H1 (cell line): Measurements from ENCODE around the gene ZNF791. TPM values are rescaled to one million over a fixed set of nuclear protein-coding genes. Genes with fewer than 3 reads are reported as not detected.

Experiments used
- CTCF ChIA-PET: fragments of 300-600 bp; sonication (Branson Sonifier 250); formaldehyde crosslinking; loops from one replicate; lab custom pipeline; 2021; ENCODE audit not compliant: partially characterized antibody; lab: Charles Lee
- POLR2A ChIA-PET: fragments of 300-600 bp; sonication (Branson Sonifier 250); formaldehyde crosslinking; loops from one replicate; lab custom pipeline; 2021; ENCODE audit warnings: inconsistent platforms; ENCODE audit not compliant: partially characterized antibody; lab: Charles Lee
- DNase-seq, 2 experiments: peaks; one replicate each; pipeline versions ENCODE4 v3.0.0 to v3.0.0-alpha.2; 2010 to 2022; ENCODE audit warnings: low spot score in 2 of 2, low read depth in 1 of 2, mixed read lengths in 1 of 2
- FAIRE-seq: peaks from 2 replicates; lab custom pipeline; 2011; peaks lifted over from hg19 to GRCh38; lab: Jason Lieb, UNC
- H2AFZ ChIP-seq: 2 replicates; pipeline ENCODE4 v1.8.1; 2012; ENCODE audit warnings: low read length, inconsistent platforms
- H2AK5ac ChIP-seq: 2 replicates; pipeline ENCODE4 v1.6.1; 2013; ENCODE audit warnings: low read depth, low read length
- H2BK120ac ChIP-seq: replicated peaks from 2 replicates; pipeline ENCODE3; 2013; ENCODE audit warnings: low read depth, low read length, inconsistent platforms
- H2BK12ac ChIP-seq: 2 replicates; pipeline ENCODE4 v1.6.1; 2013; ENCODE audit warnings: low read depth, low read length
- H2BK15ac ChIP-seq: 2 replicates; pipeline ENCODE4 v1.6.1; 2013; ENCODE audit warnings: low read length
- H2BK20ac ChIP-seq: 2 replicates; pipeline ENCODE4 v1.6.1; 2013; ENCODE audit warnings: low read length
- H2BK5ac ChIP-seq: 2 replicates; pipeline ENCODE4 v1.6.1; 2013; ENCODE audit warnings: low read depth, low read length
- H3K14ac ChIP-seq: 2 replicates; pipeline ENCODE4 v1.6.1; 2013; ENCODE audit warnings: inconsistent platforms; ENCODE audit not compliant: insufficient read length
- H3K18ac ChIP-seq: 2 replicates; pipeline ENCODE4 v1.6.1; 2013; ENCODE audit warnings: low read length; ENCODE audit errors: extremely low read depth
- H3K23ac ChIP-seq: 2 replicates; pipeline ENCODE4 v1.6.1; 2013; ENCODE audit warnings: inconsistent platforms; ENCODE audit not compliant: insufficient read length
- H3K23me2 ChIP-seq: 2 replicates; pipeline ENCODE4 v1.6.1; 2013; ENCODE audit warnings: low read depth, low read length
- H3K27ac ChIP-seq: 2 replicates; pipeline ENCODE4 v1.6.1; 2011; ENCODE audit warnings: low read depth, low read length, inconsistent platforms
- H3K27me3 ChIP-seq, 4 experiments: replicated peaks in 1 of 4; 1 replicate in 1 of 4; 2 replicates in 3 of 4; pipeline versions ENCODE4 v1.6.1 to v1.8.1; 2011 to 2013; ENCODE audit warnings: low read length in 3 of 4, mild to moderate bottlenecking in 3 of 4, inconsistent platforms in 2 of 4, mixed read lengths in 2 of 4, moderate library complexity in 1 of 4; ENCODE audit not compliant: control insufficient read depth in 3 of 4, insufficient read depth in 3 of 4; ENCODE audit errors: extremely low read depth in 1 of 4
- H3K36me3 ChIP-seq, 4 experiments: 2 replicates each; pipeline versions ENCODE4 v1.6.1 to v1.8.1; 2011 to 2013; ENCODE audit warnings: mild to moderate bottlenecking in 4 of 4, low read length in 3 of 4, moderate library complexity in 2 of 4, control low read depth in 1 of 4, inconsistent platforms in 1 of 4; ENCODE audit not compliant: insufficient read depth in 4 of 4, control insufficient read depth in 2 of 4
- H3K4ac ChIP-seq: replicated peaks from 2 replicates; pipeline ENCODE3; 2013; ENCODE audit warnings: low read length, low read depth, mixed read lengths, inconsistent platforms; ENCODE audit not compliant: insufficient read length
- H3K4me1 ChIP-seq, 4 experiments: replicated peaks in 1 of 4; 1 replicate in 1 of 4; 2 replicates in 3 of 4; pipeline versions ENCODE4 v1.6.1 to v1.8.1; 2011 to 2013; ENCODE audit warnings: low read length in 3 of 4, inconsistent platforms in 2 of 4, mixed read lengths in 1 of 4; ENCODE audit not compliant: insufficient read depth in 4 of 4, control insufficient read depth in 3 of 4
- H3K4me2 ChIP-seq, 2 experiments: 2 replicates each; pipeline versions ENCODE4 v1.6.1 to v1.8.1; 2011 to 2013; ENCODE audit warnings: low read depth in 2 of 2, low read length in 2 of 2, control low read depth in 1 of 2, inconsistent platforms in 1 of 2, mild to moderate bottlenecking in 1 of 2; ENCODE audit not compliant: insufficient read depth in 1 of 2
- H3K4me3 ChIP-seq, 4 experiments: fragments of 200-600, 300-600 bp in 1 of 4; sonication (generic), shearing (Covaris generic), sonication (Bioruptor Twin) in 1 of 4; 2 replicates each; pipeline versions ENCODE4 v1.5.1 to v1.8.1; 2011 to 2016; ENCODE audit warnings: low read length in 4 of 4, low read depth in 3 of 4, control low read depth in 2 of 4, inconsistent platforms in 2 of 4, mild to moderate bottlenecking in 2 of 4, mixed read lengths in 1 of 4, moderate library complexity in 1 of 4; ENCODE audit not compliant: insufficient read depth in 2 of 4; ENCODE audit errors: extremely low read depth in 1 of 4
- H3K56ac ChIP-seq: replicated peaks from 2 replicates; pipeline ENCODE3; 2013; ENCODE audit warnings: low read depth, mild to moderate bottlenecking, mixed read lengths, low read length, inconsistent platforms; ENCODE audit not compliant: insufficient read length
- H3K79me1 ChIP-seq: 2 replicates; pipeline ENCODE4 v1.6.1; 2013; ENCODE audit warnings: low read depth, low read length, control low read depth
- H3K79me2 ChIP-seq, 2 experiments: 2 replicates each; pipeline versions ENCODE4 v1.6.1 to v1.8.1; 2012 to 2013; ENCODE audit warnings: low read length in 2 of 2, mild to moderate bottlenecking in 2 of 2, inconsistent platforms in 1 of 2; ENCODE audit not compliant: insufficient read depth in 2 of 2, control insufficient read depth in 1 of 2
- H3K9ac ChIP-seq, 4 experiments: replicated peaks in 1 of 4; 1 replicate in 1 of 4; 2 replicates in 3 of 4; pipeline versions ENCODE4 v1.6.1 to v1.8.1; 2011 to 2013; ENCODE audit warnings: low read depth in 3 of 4, low read length in 3 of 4, control low read depth in 2 of 4, mild to moderate bottlenecking in 2 of 4, moderate library complexity in 2 of 4, inconsistent platforms in 1 of 4; ENCODE audit errors: extremely low read depth in 1 of 4
- H3K9me3 ChIP-seq, 2 experiments: 2 replicates each; pipeline versions ENCODE4 v1.6.1 to v1.8.1; 2012 to 2013; ENCODE audit warnings: mild to moderate bottlenecking in 2 of 2, moderate library complexity in 2 of 2, control low read depth in 1 of 2, inconsistent platforms in 1 of 2, low read depth in 1 of 2, low read length in 1 of 2, mixed read lengths in 1 of 2; ENCODE audit not compliant: insufficient read depth in 2 of 2
- H4K20me1 ChIP-seq, 2 experiments: replicated peaks in 1 of 2; 2 replicates each; pipeline versions ENCODE3 to v1.8.1; 2011 to 2013; ENCODE audit warnings: inconsistent platforms in 2 of 2, low read length in 2 of 2, mild to moderate bottlenecking in 1 of 2; ENCODE audit not compliant: insufficient read depth in 2 of 2, control insufficient read depth in 1 of 2
- H4K5ac ChIP-seq: 2 replicates; pipeline ENCODE4 v1.6.1; 2013; ENCODE audit warnings: low read length, low read depth, mixed read lengths, inconsistent platforms; ENCODE audit not compliant: insufficient read length
- H4K8ac ChIP-seq: 2 replicates; pipeline ENCODE4 v1.8.0; 2013; ENCODE audit warnings: mild to moderate bottlenecking, moderate library complexity, low read length, inconsistent platforms; ENCODE audit not compliant: insufficient read depth; ENCODE audit errors: extremely low read depth
- H4K91ac ChIP-seq: replicated peaks from 2 replicates; pipeline ENCODE3; 2013; ENCODE audit warnings: low read length, mixed read lengths, inconsistent platforms; ENCODE audit not compliant: insufficient read length
- CBX5 ChIP-seq: fragments of 300-800, 300-1000 bp; sonication (generic); IDR thresholded peaks from 2 replicates; pipeline ENCODE4 v1.7.1; 2016; ENCODE audit warnings: antibody characterized with exemption, low read length, low read depth
- MAFK ChIP-seq: IDR thresholded peaks from 2 replicates; pipeline ENCODE4 v1.6.1; 2012; ENCODE audit warnings: low read depth, mild to moderate bottlenecking, improper control_type of control experiment, low read length
- RXRA ChIP-seq: IDR thresholded peaks from 2 replicates; pipeline ENCODE4 v1.6.1; 2011; ENCODE audit warnings: low read depth, mild to moderate bottlenecking, low read length, moderate library complexity; ENCODE audit not compliant: insufficient read depth
- TAF7 ChIP-seq: optimal IDR thresholded peaks from 2 replicates; pipeline ENCODE3; 2011; ENCODE audit warnings: low read depth, mild to moderate bottlenecking, inconsistent platforms, low read length, moderate library complexity, borderline replicate concordance
- TCF12 ChIP-seq: IDR thresholded peaks from 2 replicates; pipeline ENCODE4 v1.6.1; 2011; ENCODE audit warnings: low read depth, mild to moderate bottlenecking, low read length
- ZNF274 ChIP-seq: IDR thresholded peaks from 2 replicates; pipeline ENCODE4 v1.7.0; 2012; ENCODE audit warnings: low read length, borderline replicate concordance; ENCODE audit errors: extremely low read depth
- WGBS, 2 experiments: shearing (Covaris generic) in 1 of 2; methylation state at CpG; one replicate each; pipeline versions ENCODE4 v1.1.6 to v1.1.7; 2013 to 2015; ENCODE audit warnings: low lambda C conversion rate in 2 of 2, mixed read lengths in 2 of 2, inconsistent platforms in 1 of 2, low coverage in 1 of 2, missing lambda C conversion rate in 1 of 2; ENCODE audit not compliant: insufficient replicate concordance in 2 of 2, insufficient coverage in 1 of 2, insufficient read length in 1 of 2; ENCODE audit errors: extremely low coverage in 1 of 2, missing lambda C conversion rate in 1 of 2; 5-methylcytosine and 5-hydroxymethylcytosine counted together
- polyA plus RNA-seq, 7 experiments: library from polyadenylated mRNA; depleted of rRNA in 3 of 7; stranded (reverse) in 5 of 7; unstranded in 2 of 7; fragments of >200 nt in 5 of 7; fragments of 200-250 nt in 2 of 7; gene quantifications; 1 replicate in 5 of 7; 2 replicates in 1 of 7; 4 replicates in 1 of 7; pipeline versions ENCODE4 v1.2.1 to v1.2.3, GENCODE V29; 2011 to 2013; ENCODE audit warnings: missing spikeins in 2 of 7, mixed read lengths in 2 of 7
- total RNA-seq: library from RNA; stranded (reverse); fragmentation: NEBNext Ultra II Directional; extraction: Animal tissue kit (Norgen Biotek cat#: 25700); gene quantifications from 2 replicates; pipeline ENCODE4 v1.2.1, GENCODE V29; 2021
- TF ChIP-seq, protein P1 (sequence below): IDR thresholded peaks from 2 replicates; pipeline ENCODE4 v1.6.1; 2011; ENCODE audit warnings: low read length, improper control_type of control experiment

ZNF791 gene
- total and polyA plus RNA-seq, 2 of the 8 experiments (the other 6 are each of a cell fraction or from before 2014, with no cell fraction given), result 4.1 to 18.6 TPM

DNA sequence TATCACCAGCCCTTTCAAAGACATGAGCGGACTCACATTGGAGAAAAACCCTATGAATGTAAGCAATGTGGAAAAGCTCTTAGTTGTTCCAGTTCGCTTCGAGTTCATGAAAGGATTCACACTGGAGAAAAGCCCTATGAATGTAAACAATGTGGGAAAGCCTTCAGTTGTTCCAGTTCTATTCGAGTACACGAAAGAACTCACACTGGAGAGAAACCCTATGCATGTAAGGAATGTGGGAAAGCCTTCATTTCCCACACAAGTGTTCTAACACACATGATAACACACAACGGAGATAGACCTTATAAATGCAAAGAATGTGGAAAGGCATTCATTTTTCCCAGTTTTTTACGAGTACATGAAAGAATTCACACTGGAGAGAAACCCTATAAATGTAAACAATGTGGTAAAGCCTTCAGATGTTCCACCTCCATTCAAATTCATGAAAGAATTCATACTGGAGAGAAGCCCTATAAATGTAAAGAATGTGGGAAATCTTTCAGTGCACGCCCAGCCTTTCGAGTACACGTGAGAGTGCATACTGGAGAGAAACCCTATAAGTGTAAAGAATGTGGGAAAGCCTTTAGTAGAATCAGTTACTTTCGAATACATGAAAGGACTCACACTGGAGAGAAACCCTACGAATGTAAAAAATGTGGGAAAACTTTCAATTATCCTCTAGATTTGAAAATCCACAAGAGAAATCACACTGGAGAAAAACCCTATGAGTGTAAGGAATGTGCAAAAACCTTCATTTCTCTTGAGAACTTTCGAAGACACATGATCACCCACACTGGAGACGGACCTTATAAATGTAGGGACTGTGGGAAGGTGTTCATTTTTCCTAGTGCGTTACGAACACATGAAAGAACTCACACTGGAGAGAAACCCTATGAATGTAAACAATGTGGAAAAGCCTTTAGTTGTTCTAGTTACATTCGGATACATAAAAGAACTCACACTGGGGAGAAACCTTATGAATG, 17.6 kb downstream of the ZNF791 start:
- CTCF ChIA-PET, result no interaction called here
- no peak overlapping the region; the same call in 1 of the 2 replicates for H4K8ac ChIP-seq
- no peak overlapping the region for H2BK20ac ChIP-seq
- H2BK15ac ChIP-seq, result no peak overlapping the region
- WGBS, 2 experiments, result 95% methylated on average over 17 of the region's 17 CpGs; no CpG with 5 or more reads in 1 of the 2 experiments
- no peaks in the 10 kb centered on the region for H4K20me1 ChIP-seq
- H3K18ac ChIP-seq, result no peak overlapping the region
- no peak overlapping the region for H3K23ac ChIP-seq
- H3K56ac ChIP-seq, result no peak overlapping the region
- DNase-seq (no peak), FAIRE-seq (no peak)
- H3K79me2 ChIP-seq, result peaks cover 0 to 2% of the 10 kb centered on the region in 2 experiments; a peak in 1 of 4 replicates
- H3K14ac ChIP-seq, result no peak overlapping the region
- TF ChIP-seq TAF7 (no peak), ZNF274 (peak; percentile 71), MAFK (no peak), CBX5 (no peak), RXRA (no peak), TCF12 (0 out of 2 replicates have a peak, but pooled peaks have one; percentile 39)
- TF ChIP-seq, protein P1, sequence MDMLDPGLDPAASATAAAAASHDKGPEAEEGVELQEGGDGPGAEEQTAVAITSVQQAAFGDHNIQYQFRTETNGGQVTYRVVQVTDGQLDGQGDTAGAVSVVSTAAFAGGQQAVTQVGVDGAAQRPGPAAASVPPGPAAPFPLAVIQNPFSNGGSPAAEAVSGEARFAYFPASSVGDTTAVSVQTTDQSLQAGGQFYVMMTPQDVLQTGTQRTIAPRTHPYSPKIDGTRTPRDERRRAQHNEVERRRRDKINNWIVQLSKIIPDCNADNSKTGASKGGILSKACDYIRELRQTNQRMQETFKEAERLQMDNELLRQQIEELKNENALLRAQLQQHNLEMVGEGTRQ, result no peak
- H3K4ac ChIP-seq, result no peak overlapping the region
- no peaks in the 10 kb centered on the region for H3K23me2 ChIP-seq
- no peak overlapping the region for H2BK120ac ChIP-seq
- no peak overlapping the region for H2BK5ac ChIP-seq
- H3K36me3 ChIP-seq, result peaks cover 9 to 74% (median 52%) of the 10 kb centered on the region in 4 experiments
- peak overlapping the region in 1 of 4 experiments; percentile 17; a peak in 1 of 8 replicates for H3K4me3 ChIP-seq
- H3K4me1 ChIP-seq, result no peaks in the 10 kb centered on the region
- H2BK12ac ChIP-seq, result no peak overlapping the region
- no peak overlapping the region for H3K9ac ChIP-seq
- H2AK5ac ChIP-seq, result no peak overlapping the region
- no peak overlapping the region for H4K5ac ChIP-seq
- H4K91ac ChIP-seq, result no peak overlapping the region
- peaks cover 34 to 39% of the 10 kb centered on the region in 2 experiments for H3K9me3 ChIP-seq
- no peak overlapping the region for H3K27ac ChIP-seq
- H3K4me2 ChIP-seq, result no peak overlapping the region
- no peak overlapping the region for H2AFZ ChIP-seq
- H3K27me3 ChIP-seq, result no peaks in the 10 kb centered on the region
- H3K79me1 ChIP-seq, result no peaks in the 10 kb centered on the region
- POLR2A ChIA-PET, result interaction anchor here (0.6 to 1.0 kb wide), 2 partner anchors 10 to 47 kb away, joined by 3 read pairs; no protein-coding TSS in a partner anchor
